H1 (cell line): ENCODE measurements around the gene FBXW5. TPM values are rescaled to one million over a fixed set of nuclear protein-coding genes. Genes with fewer than 3 reads are reported as not detected.

Experiments
- CTCF ChIA-PET: fragments of 300-600 bp; sonication (Branson Sonifier 250); formaldehyde crosslinking; loops from one replicate; lab custom pipeline; 2021; ENCODE audit not compliant: partially characterized antibody; lab: Charles Lee
- POLR2A ChIA-PET: fragments of 300-600 bp; sonication (Branson Sonifier 250); formaldehyde crosslinking; loops from one replicate; lab custom pipeline; 2021; ENCODE audit warnings: inconsistent platforms; ENCODE audit not compliant: partially characterized antibody; lab: Charles Lee
- DNase-seq, 2 experiments: peaks; one replicate each; pipeline versions ENCODE4 v3.0.0 to v3.0.0-alpha.2; 2010 to 2022; ENCODE audit warnings: low spot score in 2 of 2, low read depth in 1 of 2, mixed read lengths in 1 of 2
- FAIRE-seq: peaks from 2 replicates; lab custom pipeline; 2011; peaks lifted over from hg19 to GRCh38; lab: Jason Lieb, UNC
- H2AFZ ChIP-seq: 2 replicates; pipeline ENCODE4 v1.8.1; 2012; ENCODE audit warnings: low read length, inconsistent platforms
- H2AK5ac ChIP-seq: 2 replicates; pipeline ENCODE4 v1.6.1; 2013; ENCODE audit warnings: low read depth, low read length
- H2BK120ac ChIP-seq: replicated peaks from 2 replicates; pipeline ENCODE3; 2013; ENCODE audit warnings: low read depth, low read length, inconsistent platforms
- H2BK12ac ChIP-seq: 2 replicates; pipeline ENCODE4 v1.6.1; 2013; ENCODE audit warnings: low read depth, low read length
- H2BK15ac ChIP-seq: 2 replicates; pipeline ENCODE4 v1.6.1; 2013; ENCODE audit warnings: low read length
- H2BK20ac ChIP-seq: 2 replicates; pipeline ENCODE4 v1.6.1; 2013; ENCODE audit warnings: low read length
- H2BK5ac ChIP-seq: 2 replicates; pipeline ENCODE4 v1.6.1; 2013; ENCODE audit warnings: low read depth, low read length
- H3K14ac ChIP-seq: 2 replicates; pipeline ENCODE4 v1.6.1; 2013; ENCODE audit warnings: inconsistent platforms; ENCODE audit not compliant: insufficient read length
- H3K18ac ChIP-seq: 2 replicates; pipeline ENCODE4 v1.6.1; 2013; ENCODE audit warnings: low read length; ENCODE audit errors: extremely low read depth
- H3K23ac ChIP-seq: 2 replicates; pipeline ENCODE4 v1.6.1; 2013; ENCODE audit warnings: inconsistent platforms; ENCODE audit not compliant: insufficient read length
- H3K23me2 ChIP-seq: 2 replicates; pipeline ENCODE4 v1.6.1; 2013; ENCODE audit warnings: low read depth, low read length
- H3K27ac ChIP-seq: 2 replicates; pipeline ENCODE4 v1.6.1; 2011; ENCODE audit warnings: low read depth, low read length, inconsistent platforms
- H3K27me3 ChIP-seq, 4 experiments: replicated peaks in 1 of 4; 1 replicate in 1 of 4; 2 replicates in 3 of 4; pipeline versions ENCODE4 v1.6.1 to v1.8.1; 2011 to 2013; ENCODE audit warnings: low read length in 3 of 4, mild to moderate bottlenecking in 3 of 4, inconsistent platforms in 2 of 4, mixed read lengths in 2 of 4, moderate library complexity in 1 of 4; ENCODE audit not compliant: control insufficient read depth in 3 of 4, insufficient read depth in 3 of 4; ENCODE audit errors: extremely low read depth in 1 of 4
- H3K36me3 ChIP-seq, 4 experiments: 2 replicates each; pipeline versions ENCODE4 v1.6.1 to v1.8.1; 2011 to 2013; ENCODE audit warnings: mild to moderate bottlenecking in 4 of 4, low read length in 3 of 4, moderate library complexity in 2 of 4, control low read depth in 1 of 4, inconsistent platforms in 1 of 4; ENCODE audit not compliant: insufficient read depth in 4 of 4, control insufficient read depth in 2 of 4
- H3K4ac ChIP-seq: replicated peaks from 2 replicates; pipeline ENCODE3; 2013; ENCODE audit warnings: low read length, low read depth, mixed read lengths, inconsistent platforms; ENCODE audit not compliant: insufficient read length
- H3K4me1 ChIP-seq, 4 experiments: replicated peaks in 1 of 4; 1 replicate in 1 of 4; 2 replicates in 3 of 4; pipeline versions ENCODE4 v1.6.1 to v1.8.1; 2011 to 2013; ENCODE audit warnings: low read length in 3 of 4, inconsistent platforms in 2 of 4, mixed read lengths in 1 of 4; ENCODE audit not compliant: insufficient read depth in 4 of 4, control insufficient read depth in 3 of 4
- H3K4me2 ChIP-seq, 2 experiments: 2 replicates each; pipeline versions ENCODE4 v1.6.1 to v1.8.1; 2011 to 2013; ENCODE audit warnings: low read depth in 2 of 2, low read length in 2 of 2, control low read depth in 1 of 2, inconsistent platforms in 1 of 2, mild to moderate bottlenecking in 1 of 2; ENCODE audit not compliant: insufficient read depth in 1 of 2
- H3K4me3 ChIP-seq, 4 experiments: fragments of 200-600, 300-600 bp in 1 of 4; sonication (generic), shearing (Covaris generic), sonication (Bioruptor Twin) in 1 of 4; 2 replicates each; pipeline versions ENCODE4 v1.5.1 to v1.8.1; 2011 to 2016; ENCODE audit warnings: low read length in 4 of 4, low read depth in 3 of 4, control low read depth in 2 of 4, inconsistent platforms in 2 of 4, mild to moderate bottlenecking in 2 of 4, mixed read lengths in 1 of 4, moderate library complexity in 1 of 4; ENCODE audit not compliant: insufficient read depth in 2 of 4; ENCODE audit errors: extremely low read depth in 1 of 4
- H3K56ac ChIP-seq: replicated peaks from 2 replicates; pipeline ENCODE3; 2013; ENCODE audit warnings: low read depth, mild to moderate bottlenecking, mixed read lengths, low read length, inconsistent platforms; ENCODE audit not compliant: insufficient read length
- H3K79me1 ChIP-seq: 2 replicates; pipeline ENCODE4 v1.6.1; 2013; ENCODE audit warnings: low read depth, low read length, control low read depth
- H3K79me2 ChIP-seq, 2 experiments: 2 replicates each; pipeline versions ENCODE4 v1.6.1 to v1.8.1; 2012 to 2013; ENCODE audit warnings: low read length in 2 of 2, mild to moderate bottlenecking in 2 of 2, inconsistent platforms in 1 of 2; ENCODE audit not compliant: insufficient read depth in 2 of 2, control insufficient read depth in 1 of 2
- H3K9ac ChIP-seq, 4 experiments: replicated peaks in 1 of 4; 1 replicate in 1 of 4; 2 replicates in 3 of 4; pipeline versions ENCODE4 v1.6.1 to v1.8.1; 2011 to 2013; ENCODE audit warnings: low read depth in 3 of 4, low read length in 3 of 4, control low read depth in 2 of 4, mild to moderate bottlenecking in 2 of 4, moderate library complexity in 2 of 4, inconsistent platforms in 1 of 4; ENCODE audit errors: extremely low read depth in 1 of 4
- H3K9me3 ChIP-seq, 2 experiments: 2 replicates each; pipeline versions ENCODE4 v1.6.1 to v1.8.1; 2012 to 2013; ENCODE audit warnings: mild to moderate bottlenecking in 2 of 2, moderate library complexity in 2 of 2, control low read depth in 1 of 2, inconsistent platforms in 1 of 2, low read depth in 1 of 2, low read length in 1 of 2, mixed read lengths in 1 of 2; ENCODE audit not compliant: insufficient read depth in 2 of 2
- H4K20me1 ChIP-seq, 2 experiments: replicated peaks in 1 of 2; 2 replicates each; pipeline versions ENCODE3 to v1.8.1; 2011 to 2013; ENCODE audit warnings: inconsistent platforms in 2 of 2, low read length in 2 of 2, mild to moderate bottlenecking in 1 of 2; ENCODE audit not compliant: insufficient read depth in 2 of 2, control insufficient read depth in 1 of 2
- H4K5ac ChIP-seq: 2 replicates; pipeline ENCODE4 v1.6.1; 2013; ENCODE audit warnings: low read length, low read depth, mixed read lengths, inconsistent platforms; ENCODE audit not compliant: insufficient read length
- H4K8ac ChIP-seq: 2 replicates; pipeline ENCODE4 v1.8.0; 2013; ENCODE audit warnings: mild to moderate bottlenecking, moderate library complexity, low read length, inconsistent platforms; ENCODE audit not compliant: insufficient read depth; ENCODE audit errors: extremely low read depth
- H4K91ac ChIP-seq: replicated peaks from 2 replicates; pipeline ENCODE3; 2013; ENCODE audit warnings: low read length, mixed read lengths, inconsistent platforms; ENCODE audit not compliant: insufficient read length
- CREB1 ChIP-seq: IDR thresholded peaks from 2 replicates; pipeline ENCODE4 v1.6.1; 2012; ENCODE audit warnings: inconsistent platforms
- HDAC2 ChIP-seq, 2 experiments: fragments of 300-600 bp in 1 of 2; sonication (generic) in 1 of 2; IDR thresholded peaks; 2 replicates each; pipeline ENCODE4 v1.6.1; 2011 to 2012; ENCODE audit warnings: low read depth in 2 of 2, low read length in 2 of 2, mild to moderate bottlenecking in 2 of 2, moderate library complexity in 2 of 2, borderline replicate concordance in 1 of 2, inconsistent platforms in 1 of 2
- PHF8 ChIP-seq: fragments of 200-600 bp; sonication (generic); conservative IDR thresholded peaks from 2 replicates; pipeline ENCODE4 v1.7.1; 2012; ENCODE audit warnings: low read depth, mild to moderate bottlenecking, inconsistent platforms, low read length, moderate library complexity
- YY1 ChIP-seq: IDR thresholded peaks from 2 replicates; pipeline ENCODE4 v1.6.1; 2011; ENCODE audit warnings: low read depth, mild to moderate bottlenecking, low read length
- WGBS, 2 experiments: shearing (Covaris generic) in 1 of 2; methylation state at CpG; one replicate each; pipeline versions ENCODE4 v1.1.6 to v1.1.7; 2013 to 2015; ENCODE audit warnings: low lambda C conversion rate in 2 of 2, mixed read lengths in 2 of 2, inconsistent platforms in 1 of 2, low coverage in 1 of 2, missing lambda C conversion rate in 1 of 2; ENCODE audit not compliant: insufficient replicate concordance in 2 of 2, insufficient coverage in 1 of 2, insufficient read length in 1 of 2; ENCODE audit errors: extremely low coverage in 1 of 2, missing lambda C conversion rate in 1 of 2; 5-methylcytosine and 5-hydroxymethylcytosine counted together
- polyA plus RNA-seq, 7 experiments: library from polyadenylated mRNA; depleted of rRNA in 3 of 7; stranded (reverse) in 5 of 7; unstranded in 2 of 7; fragments of >200 nt in 5 of 7; fragments of 200-250 nt in 2 of 7; gene quantifications; 1 replicate in 5 of 7; 2 replicates in 1 of 7; 4 replicates in 1 of 7; pipeline versions ENCODE4 v1.2.1 to v1.2.3, GENCODE V29; 2011 to 2013; ENCODE audit warnings: missing spikeins in 2 of 7, mixed read lengths in 2 of 7
- total RNA-seq: library from RNA; stranded (reverse); fragmentation: NEBNext Ultra II Directional; extraction: Animal tissue kit (Norgen Biotek cat#: 25700); gene quantifications from 2 replicates; pipeline ENCODE4 v1.2.1, GENCODE V29; 2021
- TF ChIP-seq, protein P1 (sequence below): IDR thresholded peaks from 2 replicates; pipeline ENCODE4 v1.6.1; 2012; ENCODE audit warnings: inconsistent platforms

FBXW5 gene
- total and polyA plus RNA-seq, 2 of the 8 experiments (the other 6 are each of a cell fraction or from before 2014, with no cell fraction given): 49.0 to 71.0 TPM

DNA sequence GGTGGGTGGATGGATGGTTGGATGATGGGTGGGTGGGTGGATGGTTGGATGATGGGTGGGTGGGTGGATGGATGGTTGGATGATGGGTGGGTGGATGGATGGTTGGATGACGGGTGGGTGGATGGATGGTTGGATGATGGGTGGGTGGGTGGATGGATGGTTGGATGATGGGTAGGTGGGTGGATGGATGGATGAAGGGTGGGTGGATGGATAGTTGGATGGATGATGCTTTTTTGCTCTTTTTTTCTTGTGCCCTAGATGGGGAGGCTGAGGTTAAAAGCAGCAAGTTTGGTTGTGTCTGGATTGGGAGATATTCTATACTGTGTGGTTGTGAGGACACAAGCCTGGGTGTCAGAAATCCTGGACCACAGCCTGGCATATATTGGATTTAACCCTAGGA, 12.9 kb upstream of the FBXW5 start:
- no peak overlapping the region for H3K27ac ChIP-seq
- H3K23ac ChIP-seq: no peak overlapping the region
- no peak overlapping the region for H2AK5ac ChIP-seq
- ChIA-PET POLR2A (no interaction called here), CTCF (interaction anchor here (5.1 kb wide), 1 partner anchor 9 kb away, joined by 31 read pairs; no protein-coding TSS in a partner anchor)
- peaks cover 12% of the 10 kb centered on the region; the same call in 1 of the 2 replicates for H3K23me2 ChIP-seq
- peaks cover 0 to 2% (median 0%) of the 10 kb centered on the region in 4 experiments; a peak in 2 of 7 replicates for H3K4me1 ChIP-seq
- H3K4ac ChIP-seq: no peak overlapping the region
- H3K4me3 ChIP-seq: no peak overlapping the region
- H3K27me3 ChIP-seq: no peaks in the 10 kb centered on the region
- no peak overlapping the region for H3K14ac ChIP-seq
- H2BK15ac ChIP-seq: no peak overlapping the region
- DNase-seq: no peak
- no peak overlapping the region for H3K56ac ChIP-seq
- no peak overlapping the region for H2BK20ac ChIP-seq
- no peaks in the 10 kb centered on the region for H3K79me2 ChIP-seq
- no peak for FAIRE-seq
- H4K5ac ChIP-seq: no peak overlapping the region
- H4K8ac ChIP-seq: no peak overlapping the region; the same call in 1 of the 2 replicates
- H3K79me1 ChIP-seq: no peaks in the 10 kb centered on the region
- H3K9me3 ChIP-seq: no peaks in the 10 kb centered on the region
- H2BK5ac ChIP-seq: no peak overlapping the region
- peaks cover 0 to 6% of the 10 kb centered on the region in 2 experiments for H4K20me1 ChIP-seq
- H4K91ac ChIP-seq: no peak overlapping the region
- H3K18ac ChIP-seq: no peak overlapping the region
- no peak overlapping the region for H3K4me2 ChIP-seq
- H2BK12ac ChIP-seq: no peak overlapping the region
- H2AFZ ChIP-seq: no peak overlapping the region
- no peak overlapping the region for H2BK120ac ChIP-seq
- H3K9ac ChIP-seq: no peak overlapping the region
- WGBS, 2 experiments: 100% methylated on average over 1 of the region's 1 CpG; no CpG with 5 or more reads in 1 of the 2 experiments
- H3K36me3 ChIP-seq: no peaks in the 10 kb centered on the region
- TF ChIP-seq YY1 (no peak), HDAC2 (IDR thresholded peaks at IDR 0.05; ENCODE audit: borderline replicate concordance in 1 of 2, low read depth in 2 of 2, low read length in 2 of 2) (no peak), PHF8 (no peak), CREB1 (no peak)
- TF ChIP-seq, protein P1, sequence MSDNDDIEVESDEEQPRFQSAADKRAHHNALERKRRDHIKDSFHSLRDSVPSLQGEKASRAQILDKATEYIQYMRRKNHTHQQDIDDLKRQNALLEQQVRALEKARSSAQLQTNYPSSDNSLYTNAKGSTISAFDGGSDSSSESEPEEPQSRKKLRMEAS: no peak
